ENCODE data around the gene HLA-C.
A peak's percentile ranks its signal among the peaks of the same experiment; 100 is the strongest.
"Not testable (repeated sequence)": the region's sequence is repeated elsewhere in the genome, so short reads cannot be mapped to it uniquely, and the experiment has no call there.

The HLA-C gene

DNA sequence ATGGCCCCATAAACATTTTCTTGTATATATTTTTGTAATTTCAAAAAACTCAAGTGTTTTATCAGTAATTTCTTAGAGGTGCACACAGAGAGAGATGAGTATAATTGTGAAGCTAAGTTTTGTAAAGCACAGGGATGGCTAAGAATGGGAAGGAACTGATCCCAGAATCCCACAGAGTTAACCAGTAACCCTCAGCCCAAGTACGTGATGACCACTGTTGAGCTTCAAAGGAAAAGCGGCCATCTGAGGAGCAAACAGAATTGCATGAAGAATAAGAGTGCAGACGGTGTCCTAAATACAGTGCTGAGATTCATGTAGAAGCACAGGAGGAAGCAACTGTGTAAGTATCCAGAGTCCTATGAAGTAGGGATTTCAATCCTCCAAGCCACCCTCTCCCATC lies 28.1 kb upstream of the HLA-C start:
- H3K4me1 ChIP-seq (ENCODE audit: control insufficient read depth, insufficient read depth, low read length), result no peaks in the 10 kb centered on the region
- H3K27ac ChIP-seq (ENCODE audit: low read length), result no peak overlapping the region
- H3K4me3 ChIP-seq (ENCODE audit: low read length in 2 of 2), result no peak overlapping the region
- no peaks in the 10 kb centered on the region for H3K9me3 ChIP-seq (ENCODE audit: control insufficient read depth in 2 of 2, low read length in 2 of 2)
- H3K36me3 ChIP-seq (ENCODE audit: control insufficient read depth in 2 of 2, insufficient read depth in 2 of 2, low read length in 2 of 2), result no peaks in the 10 kb centered on the region
- peaks cover 3 to 7% of the 10 kb centered on the region in 2 donors for H3K27me3 ChIP-seq (ENCODE audit: control insufficient read depth in 1 of 2, insufficient read depth in 2 of 2, low read length in 2 of 2)
- no peak overlapping the region for H3K9ac ChIP-seq (ENCODE audit: low read length in 2 of 2)

DNA sequence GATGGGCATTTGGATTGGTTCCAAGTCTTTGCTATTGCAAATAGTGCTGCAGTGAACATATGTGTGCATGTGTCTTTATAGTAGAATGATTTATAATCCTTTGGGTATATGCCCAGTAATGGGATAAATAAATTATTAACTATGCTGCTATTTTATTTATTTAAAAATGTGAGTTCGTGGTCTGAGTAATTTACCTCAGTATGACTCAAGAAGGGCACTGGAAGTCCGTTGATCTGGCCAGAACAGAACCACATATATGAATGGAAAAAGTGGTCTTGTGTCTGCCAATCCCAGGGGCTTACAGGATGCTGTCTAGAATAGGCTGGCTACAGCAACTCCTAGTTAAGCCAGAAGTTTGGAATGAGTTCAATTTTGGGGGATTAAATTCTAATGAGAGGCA lies 27.6 kb upstream of the HLA-C start:
- Histone ChIP-seq H3K27me3 (ENCODE audit: control insufficient read depth in 1 of 2, insufficient read depth in 2 of 2, low read length in 2 of 2) (peaks cover 3 to 7% of the 10 kb centered on the region in 2 donors), H3K36me3 (ENCODE audit: control insufficient read depth in 2 of 2, insufficient read depth in 2 of 2, low read length in 2 of 2) (no peaks in the 10 kb centered on the region)

DNA sequence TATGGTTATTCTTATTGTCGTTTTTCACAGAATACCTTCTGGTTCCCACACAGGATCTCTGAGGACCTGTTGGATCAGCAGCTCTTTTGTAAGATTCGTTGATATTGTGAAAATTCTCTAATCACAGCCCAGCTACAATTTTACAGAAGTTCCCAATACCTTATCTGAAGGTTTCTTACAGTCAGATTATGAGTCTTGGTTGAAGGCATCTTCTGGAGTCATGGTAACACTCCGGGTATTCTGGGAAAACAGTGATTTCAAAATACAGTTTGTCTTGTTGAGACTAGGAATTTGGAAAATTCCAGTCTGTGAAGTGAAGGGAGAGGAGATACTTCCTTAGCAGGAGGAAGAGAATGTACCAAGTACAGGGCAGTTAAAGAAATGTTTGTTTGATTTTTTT lies 22.2 kb upstream of the HLA-C start:
- Histone ChIP-seq H3K9me3 (ENCODE audit: control insufficient read depth in 2 of 2, low read length in 2 of 2) (no peaks in the 10 kb centered on the region), H3K4me1 (ENCODE audit: control insufficient read depth, insufficient read depth, low read length) (no peaks in the 10 kb centered on the region), H3K9ac (ENCODE audit: low read length in 2 of 2) (no peak overlapping the region)

More for the DNA sequence above, 27.6 kb upstream of the HLA-C start:
- Histone ChIP-seq H3K27ac (ENCODE audit: low read length) (no peak overlapping the region), H3K9me3 (ENCODE audit: control insufficient read depth in 2 of 2, low read length in 2 of 2) (no peaks in the 10 kb centered on the region), H3K9ac (ENCODE audit: low read length in 2 of 2) (no peak overlapping the region), H3K4me1 (ENCODE audit: control insufficient read depth, insufficient read depth, low read length) (no peaks in the 10 kb centered on the region), H3K4me3 (ENCODE audit: low read length in 2 of 2) (no peak overlapping the region)

DNA sequence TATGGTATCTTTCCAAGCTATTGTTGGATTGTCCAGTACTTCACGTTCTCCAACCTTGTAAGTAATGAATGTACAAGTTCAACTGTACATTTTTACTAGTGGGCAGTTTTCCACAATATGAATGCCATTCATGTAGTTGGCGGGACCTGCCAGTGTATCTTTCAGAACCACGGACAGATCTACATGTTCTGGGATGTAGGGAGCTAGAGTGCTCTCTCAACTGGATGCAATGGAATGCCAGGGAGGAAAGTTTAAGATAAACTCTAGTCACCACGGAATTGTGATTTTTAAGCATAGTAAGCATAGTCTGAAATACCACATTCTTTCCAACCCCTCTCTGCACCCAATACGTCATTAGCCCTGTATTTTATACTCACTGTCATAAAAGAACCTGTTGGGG lies 21.5 kb upstream of the HLA-C start:
- no peaks in the 10 kb centered on the region for H3K9me3 ChIP-seq (ENCODE audit: control insufficient read depth in 2 of 2, low read length in 2 of 2)
- H3K9ac ChIP-seq (ENCODE audit: low read length in 2 of 2), result no peak overlapping the region
- H3K27me3 ChIP-seq (ENCODE audit: control insufficient read depth in 1 of 2, insufficient read depth in 2 of 2, low read length in 2 of 2), result peaks cover 0 to 4% of the 10 kb centered on the region in 2 donors
- H3K4me3 ChIP-seq (ENCODE audit: low read length in 2 of 2), result no peak overlapping the region
- no peaks in the 10 kb centered on the region for H3K4me1 ChIP-seq (ENCODE audit: control insufficient read depth, insufficient read depth, low read length)
- no peak overlapping the region for H3K27ac ChIP-seq (ENCODE audit: low read length)
- no peaks in the 10 kb centered on the region for H3K36me3 ChIP-seq (ENCODE audit: control insufficient read depth in 2 of 2, insufficient read depth in 2 of 2, low read length in 2 of 2)

More for the DNA sequence above, 22.2 kb upstream of the HLA-C start:
- Histone ChIP-seq H3K27me3 (ENCODE audit: control insufficient read depth in 1 of 2, insufficient read depth in 2 of 2, low read length in 2 of 2) (peaks cover 0 to 7% of the 10 kb centered on the region in 2 donors), H3K27ac (ENCODE audit: low read length) (no peak overlapping the region), H3K36me3 (ENCODE audit: control insufficient read depth in 2 of 2, insufficient read depth in 2 of 2, low read length in 2 of 2) (no peaks in the 10 kb centered on the region), H3K4me3 (ENCODE audit: low read length in 2 of 2) (no peak overlapping the region)

DNA sequence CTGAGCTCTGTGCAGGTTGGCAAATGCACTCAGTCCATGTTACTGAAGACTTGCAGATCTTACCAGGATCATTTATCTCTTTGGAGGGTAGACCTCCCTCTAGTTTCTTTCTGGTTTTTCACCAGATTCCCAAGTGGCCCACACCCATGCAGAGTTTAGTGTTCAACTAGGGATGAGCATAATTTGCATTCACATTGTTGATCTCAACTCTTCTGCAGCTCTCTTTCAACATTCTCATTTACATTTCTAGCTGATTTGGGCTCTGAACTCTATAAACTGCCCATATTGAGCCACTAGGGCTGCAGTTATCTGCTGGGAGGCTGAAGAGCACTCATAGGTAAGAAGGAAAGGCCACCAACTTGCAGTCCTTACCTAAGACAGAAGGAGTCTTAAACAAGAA lies 17.9 kb upstream of the HLA-C start:
- Histone ChIP-seq H3K9ac (ENCODE audit: low read length in 2 of 2) (no peak overlapping the region), H3K27me3 (ENCODE audit: control insufficient read depth in 1 of 2, insufficient read depth in 2 of 2, low read length in 2 of 2) (no peaks in the 10 kb centered on the region), H3K9me3 (ENCODE audit: control insufficient read depth in 2 of 2, low read length in 2 of 2) (no peaks in the 10 kb centered on the region), H3K36me3 (ENCODE audit: control insufficient read depth in 2 of 2, insufficient read depth in 2 of 2, low read length in 2 of 2) (no peaks in the 10 kb centered on the region), H3K4me1 (ENCODE audit: control insufficient read depth, insufficient read depth, low read length) (no peaks in the 10 kb centered on the region), H3K27ac (ENCODE audit: low read length) (no peak overlapping the region), H3K4me3 (ENCODE audit: low read length in 2 of 2) (no peak overlapping the region)

DNA sequence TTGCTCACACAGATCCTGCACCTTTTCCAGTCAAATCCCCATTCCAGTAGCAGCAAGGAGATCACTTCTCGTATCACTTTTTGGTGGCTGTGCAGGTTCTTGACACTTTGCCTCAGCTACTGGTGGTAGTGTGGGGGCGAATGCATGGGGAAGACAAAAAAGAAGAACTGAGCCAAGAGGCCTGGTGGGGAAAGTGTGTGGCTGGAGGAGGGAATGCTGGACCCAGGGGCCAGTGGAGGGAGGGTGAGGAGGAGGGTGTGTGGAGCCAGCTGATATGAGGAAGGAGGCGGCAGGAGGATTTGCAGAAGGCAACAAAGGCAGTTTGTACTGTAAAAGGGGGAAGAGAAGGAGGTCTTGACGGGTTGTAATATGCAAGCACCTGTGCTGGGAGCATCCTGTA lies 15.7 kb upstream of the HLA-C start:
- no peaks in the 10 kb centered on the region for H3K27me3 ChIP-seq (ENCODE audit: control insufficient read depth in 1 of 2, insufficient read depth in 2 of 2, low read length in 2 of 2)
- no peak overlapping the region for H3K27ac ChIP-seq (ENCODE audit: low read length)
- no peaks in the 10 kb centered on the region for H3K4me1 ChIP-seq (ENCODE audit: control insufficient read depth, insufficient read depth, low read length)
- no peaks in the 10 kb centered on the region for H3K9me3 ChIP-seq (ENCODE audit: control insufficient read depth in 2 of 2, low read length in 2 of 2)
- H3K4me3 ChIP-seq (ENCODE audit: low read length in 2 of 2), result no peak overlapping the region
- H3K9ac ChIP-seq (ENCODE audit: low read length in 2 of 2), result no peak overlapping the region
- no peaks in the 10 kb centered on the region for H3K36me3 ChIP-seq (ENCODE audit: control insufficient read depth in 2 of 2, insufficient read depth in 2 of 2, low read length in 2 of 2)

DNA sequence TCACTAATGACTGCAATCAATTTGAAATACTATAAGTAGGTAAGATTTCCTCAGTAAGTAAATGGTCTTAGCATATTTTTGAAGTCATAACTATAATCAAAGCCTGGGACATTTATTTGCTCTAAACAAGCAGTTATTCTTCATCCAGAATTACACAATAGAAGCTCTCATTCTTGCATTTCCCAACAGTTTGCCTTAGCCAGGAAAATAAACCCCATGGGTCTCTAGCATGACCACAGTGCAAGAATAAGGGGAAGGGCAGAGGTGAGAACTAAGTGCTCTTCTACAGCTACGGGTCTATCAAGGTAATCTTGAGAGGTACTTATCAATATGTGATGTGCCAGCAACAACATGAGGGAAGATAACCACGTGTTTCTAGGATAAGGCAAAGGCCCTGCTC lies 14.1 kb upstream of the HLA-C start:
- Histone ChIP-seq H3K9me3 (ENCODE audit: control insufficient read depth in 2 of 2, low read length in 2 of 2) (no peaks in the 10 kb centered on the region), H3K9ac (ENCODE audit: low read length in 2 of 2) (no peak overlapping the region), H3K36me3 (ENCODE audit: control insufficient read depth in 2 of 2, insufficient read depth in 2 of 2, low read length in 2 of 2) (no peaks in the 10 kb centered on the region), H3K27ac (ENCODE audit: low read length) (no peak overlapping the region), H3K4me3 (ENCODE audit: low read length in 2 of 2) (no peak overlapping the region), H3K27me3 (ENCODE audit: control insufficient read depth in 1 of 2, insufficient read depth in 2 of 2, low read length in 2 of 2) (no peaks in the 10 kb centered on the region), H3K4me1 (ENCODE audit: control insufficient read depth, insufficient read depth, low read length) (no peaks in the 10 kb centered on the region)

DNA sequence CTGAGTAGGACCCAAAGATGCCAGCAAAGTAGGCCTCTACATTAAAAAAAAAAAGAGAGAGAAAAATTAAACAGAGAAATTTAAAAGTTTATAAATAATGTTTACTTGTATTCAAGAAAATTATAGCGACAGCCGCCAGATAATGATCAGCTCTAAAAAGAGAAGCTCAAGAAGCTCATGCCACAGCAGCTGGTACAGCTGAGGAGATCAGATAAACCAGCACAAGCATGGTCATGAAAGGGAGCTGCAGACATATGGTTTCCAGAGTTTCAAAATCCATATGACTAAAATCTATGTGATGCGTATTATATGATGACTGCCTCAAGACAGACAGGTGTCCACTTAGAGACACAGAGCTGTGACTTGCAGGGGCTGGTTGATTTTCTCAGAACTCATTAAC lies 13.6 kb upstream of the HLA-C start:
- no peak overlapping the region for H3K4me3 ChIP-seq (ENCODE audit: low read length in 2 of 2)
- H3K4me1 ChIP-seq (ENCODE audit: control insufficient read depth, insufficient read depth, low read length), result no peaks in the 10 kb centered on the region
- no peaks in the 10 kb centered on the region for H3K27me3 ChIP-seq (ENCODE audit: control insufficient read depth in 1 of 2, insufficient read depth in 2 of 2, low read length in 2 of 2)
- no peak overlapping the region for H3K27ac ChIP-seq (ENCODE audit: low read length)
- no peaks in the 10 kb centered on the region for H3K36me3 ChIP-seq (ENCODE audit: control insufficient read depth in 2 of 2, insufficient read depth in 2 of 2, low read length in 2 of 2)
- no peak overlapping the region for H3K9ac ChIP-seq (ENCODE audit: low read length in 2 of 2)
- H3K9me3 ChIP-seq (ENCODE audit: control insufficient read depth in 2 of 2, low read length in 2 of 2), result no peaks in the 10 kb centered on the region

DNA sequence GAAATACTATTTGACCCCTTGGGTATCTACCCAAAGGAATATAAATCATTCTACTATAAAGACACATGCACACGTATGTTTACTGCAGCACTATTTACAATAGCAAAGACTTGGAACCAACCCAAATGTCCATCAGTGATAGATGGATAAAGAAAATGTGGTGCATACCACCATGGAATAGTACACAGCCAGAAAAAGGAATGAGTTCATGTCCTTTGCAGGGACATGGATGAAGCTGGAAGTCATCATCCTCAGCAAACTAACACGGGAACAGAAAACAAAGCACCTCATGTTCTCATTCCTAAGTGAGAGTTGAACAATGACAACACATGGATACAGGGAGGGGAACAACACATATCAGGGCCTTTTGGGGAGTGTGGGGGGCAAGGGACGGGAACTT lies 7.8 kb upstream of the HLA-C start:
- not testable (repeated sequence) for H3K4me1 ChIP-seq (ENCODE audit: control insufficient read depth, insufficient read depth, low read length); H3K9ac ChIP-seq (ENCODE audit: low read length in 2 of 2); H3K36me3 ChIP-seq (ENCODE audit: control insufficient read depth in 2 of 2, insufficient read depth in 2 of 2, low read length in 2 of 2); H3K27ac ChIP-seq (ENCODE audit: low read length); H3K4me3 ChIP-seq (ENCODE audit: low read length in 2 of 2); H3K9me3 ChIP-seq (ENCODE audit: control insufficient read depth in 2 of 2, low read length in 2 of 2); H3K27me3 ChIP-seq (ENCODE audit: control insufficient read depth in 1 of 2, insufficient read depth in 2 of 2, low read length in 2 of 2)

DNA sequence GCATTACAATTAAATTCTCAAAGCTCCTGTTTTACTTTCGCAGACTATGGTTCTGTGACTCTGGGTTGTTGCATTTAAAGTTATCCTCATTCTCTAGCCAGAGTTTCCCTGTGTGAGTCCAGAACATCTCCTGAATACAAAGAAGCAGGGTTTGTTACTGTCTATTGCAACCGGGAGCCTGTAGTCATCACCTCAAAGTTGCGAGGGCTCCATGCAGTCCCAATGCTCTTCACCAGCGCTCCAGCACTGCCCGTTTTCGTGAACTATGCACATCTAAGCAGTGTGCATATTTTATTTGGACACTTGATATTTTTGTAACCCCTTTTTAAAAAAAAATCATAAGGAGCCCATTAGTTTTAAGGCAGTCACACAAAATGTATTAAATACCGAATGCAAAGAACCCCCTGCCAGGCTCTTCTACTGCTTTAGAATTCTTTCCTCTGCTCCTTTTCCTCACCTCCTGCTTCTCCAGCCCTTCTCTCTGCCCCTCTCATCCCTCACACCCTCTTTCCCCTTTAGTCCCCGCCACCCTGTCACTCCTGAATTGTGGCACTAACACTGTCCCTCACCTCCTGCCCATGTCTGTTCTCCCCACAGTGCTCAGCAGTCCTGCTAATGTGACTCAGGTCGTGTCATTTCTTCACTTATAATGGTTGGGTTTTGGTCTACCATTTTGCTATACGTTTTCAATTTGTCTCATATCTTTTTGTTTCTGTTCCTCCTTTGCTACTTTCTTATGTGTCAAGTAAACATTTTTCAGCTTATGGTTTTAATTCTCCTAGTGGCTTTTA lies 1.1 kb upstream of the HLA-C start:
- Histone ChIP-seq H3K9ac (ENCODE audit: low read length in 2 of 2) (peak overlapping the region; percentile 74 to 97), H3K27ac (ENCODE audit: low read length) (peak overlapping the region; percentile 88)

DNA sequence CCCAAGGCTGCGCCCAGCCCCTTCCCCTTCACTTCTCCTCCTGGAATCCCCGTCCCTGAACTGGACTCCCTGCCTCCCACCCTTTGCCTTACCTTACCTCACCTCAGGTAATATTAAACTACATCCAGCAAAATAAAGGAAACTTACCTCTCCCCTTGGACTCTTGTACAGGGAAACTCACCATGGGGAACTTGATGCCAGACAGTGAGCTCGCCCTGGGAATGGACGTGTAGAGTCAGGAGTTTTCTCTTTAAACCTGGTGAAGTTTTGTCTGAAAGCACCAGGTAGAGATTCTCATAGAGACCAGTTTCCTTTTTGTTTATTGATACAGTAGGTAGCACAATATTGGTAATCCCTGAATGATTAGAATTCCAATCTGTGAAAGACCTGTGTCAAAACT lies 544 bp upstream of the HLA-C start:
- no peaks in the 10 kb centered on the region for H3K27me3 ChIP-seq (ENCODE audit: control insufficient read depth in 1 of 2, insufficient read depth in 2 of 2, low read length in 2 of 2)
- peak overlapping the region; percentile 74 to 97 for H3K9ac ChIP-seq (ENCODE audit: low read length in 2 of 2)
- H3K27ac ChIP-seq (ENCODE audit: low read length), result peak overlapping the region; percentile 88
- H3K4me1 ChIP-seq (ENCODE audit: control insufficient read depth, insufficient read depth, low read length), result peaks cover 6% of the 10 kb centered on the region
- no peaks in the 10 kb centered on the region for H3K9me3 ChIP-seq (ENCODE audit: control insufficient read depth in 2 of 2, low read length in 2 of 2)
- peak overlapping the region; percentile 75 to 95 for H3K4me3 ChIP-seq (ENCODE audit: low read length in 2 of 2)
- peaks cover 4 to 24% of the 10 kb centered on the region in 2 donors for H3K36me3 ChIP-seq (ENCODE audit: control insufficient read depth in 2 of 2, insufficient read depth in 2 of 2, low read length in 2 of 2)

More for the DNA sequence above, 1.1 kb upstream of the HLA-C start:
- no peaks in the 10 kb centered on the region for H3K27me3 ChIP-seq (ENCODE audit: control insufficient read depth in 1 of 2, insufficient read depth in 2 of 2, low read length in 2 of 2)
- H3K4me3 ChIP-seq (ENCODE audit: low read length in 2 of 2), result peak overlapping the region; percentile 75 to 95
- H3K4me1 ChIP-seq (ENCODE audit: control insufficient read depth, insufficient read depth, low read length), result peaks cover 6% of the 10 kb centered on the region
- H3K36me3 ChIP-seq (ENCODE audit: control insufficient read depth in 2 of 2, insufficient read depth in 2 of 2, low read length in 2 of 2), result peaks cover 4 to 24% of the 10 kb centered on the region in 2 donors
- H3K9me3 ChIP-seq (ENCODE audit: control insufficient read depth in 2 of 2, low read length in 2 of 2), result no peaks in the 10 kb centered on the region
